ENCODE measurements around the gene TSHZ2. TPM values are rescaled to one million over a fixed set of nuclear protein-coding genes. Genes with fewer than 3 reads are reported as not detected.

The TSHZ2 gene
- total and polyA plus RNA-seq, 9 of the 15 experiments (the other 6 are each of a cell fraction or from before 2014, with no cell fraction given), result 0.03 to 0.20 (median 0.05) TPM; not detected in 4

DNA sequence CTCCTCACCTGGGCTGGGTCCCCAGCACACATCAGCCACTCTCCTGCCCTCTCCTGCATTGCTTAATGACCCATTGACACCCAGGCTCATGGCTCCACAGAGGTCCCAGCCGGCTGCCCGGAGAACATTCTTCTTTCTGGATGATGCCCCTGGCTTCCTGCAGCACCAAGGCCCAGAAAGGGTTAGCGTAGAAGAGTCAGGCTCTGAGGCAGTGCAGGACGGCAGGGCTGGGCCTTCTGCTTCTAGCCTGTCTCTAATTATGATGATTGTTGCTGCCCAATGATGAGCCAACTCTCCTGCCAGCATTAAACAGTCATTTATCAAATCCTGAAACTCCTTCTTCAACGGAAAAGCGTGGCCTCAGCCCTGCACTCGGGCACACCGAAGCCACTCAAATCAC, 555.0 kb downstream of the TSHZ2 start (continued):
- TF ChIP-seq, protein P1, sequence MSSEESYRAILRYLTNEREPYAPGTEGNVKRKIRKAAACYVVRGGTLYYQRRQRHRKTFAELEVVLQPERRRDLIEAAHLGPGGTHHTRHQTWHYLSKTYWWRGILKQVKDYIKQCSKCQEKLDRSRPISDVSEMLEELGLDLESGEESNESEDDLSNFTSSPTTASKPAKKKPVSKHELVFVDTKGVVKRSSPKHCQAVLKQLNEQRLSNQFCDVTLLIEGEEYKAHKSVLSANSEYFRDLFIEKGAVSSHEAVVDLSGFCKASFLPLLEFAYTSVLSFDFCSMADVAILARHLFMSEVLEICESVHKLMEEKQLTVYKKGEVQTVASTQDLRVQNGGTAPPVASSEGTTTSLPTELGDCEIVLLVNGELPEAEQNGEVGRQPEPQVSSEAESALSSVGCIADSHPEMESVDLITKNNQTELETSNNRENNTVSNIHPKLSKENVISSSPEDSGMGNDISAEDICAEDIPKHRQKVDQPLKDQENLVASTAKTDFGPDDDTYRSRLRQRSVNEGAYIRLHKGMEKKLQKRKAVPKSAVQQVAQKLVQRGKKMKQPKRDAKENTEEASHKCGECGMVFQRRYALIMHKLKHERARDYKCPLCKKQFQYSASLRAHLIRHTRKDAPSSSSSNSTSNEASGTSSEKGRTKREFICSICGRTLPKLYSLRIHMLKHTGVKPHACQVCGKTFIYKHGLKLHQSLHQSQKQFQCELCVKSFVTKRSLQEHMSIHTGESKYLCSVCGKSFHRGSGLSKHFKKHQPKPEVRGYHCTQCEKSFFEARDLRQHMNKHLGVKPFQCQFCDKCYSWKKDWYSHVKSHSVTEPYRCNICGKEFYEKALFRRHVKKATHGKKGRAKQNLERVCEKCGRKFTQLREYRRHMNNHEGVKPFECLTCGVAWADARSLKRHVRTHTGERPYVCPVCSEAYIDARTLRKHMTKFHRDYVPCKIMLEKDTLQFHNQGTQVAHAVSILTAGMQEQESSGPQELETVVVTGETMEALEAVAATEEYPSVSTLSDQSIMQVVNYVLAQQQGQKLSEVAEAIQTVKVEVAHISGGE (CRISPR knock-in tag; IDR thresholded peaks at IDR 0.05), result no peak
- TF ChIP-seq SRSF1 (IDR thresholded peaks at IDR 0.05; ENCODE audit: low read depth, low read length), result no peak
- TF ChIP-seq NR1H2 (CRISPR knock-in tag; IDR thresholded peaks at IDR 0.05), result no peak
- TF ChIP-seq ZNF589 (CRISPR knock-in tag; IDR thresholded peaks at IDR 0.05; ENCODE audit: low read depth), result no peak
- TF ChIP-seq NFIC (IDR thresholded peaks at IDR 0.05), result no peak

GRCh38 chr20:53529658-53530057, 557.5 kb downstream of the TSHZ2 start:
- WGBS (ENCODE audit: insufficient coverage, low coverage, missing lambda C conversion rate), result 9% methylated on average over 5 of the region's 5 CpGs
- H3K36me3 ChIP-seq (ENCODE audit: control insufficient read depth, insufficient read depth, low read length), result no peaks in the 10 kb centered on the region
- intact Hi-C loops (cut with micrococcal nuclease) (no loop called here), in situ Hi-C loops (cut with MboI) (no loop called here)
- ChIA-PET POLR2A (no interaction called here), CTCF (ENCODE audit: low intra/inter-chr PET ratio) (no interaction called here)
- no peak overlapping the region for H3K4me2 ChIP-seq (ENCODE audit: insufficient read depth, low read length)
- DNase-seq (ENCODE audit: extremely low read depth in 1 of 4, low spot score in 3 of 4) (no peak), ATAC-seq (no peak), FAIRE-seq (no peak)
- H3K4me1 ChIP-seq (replicated peaks in 1 of 2; ENCODE audit: control insufficient read depth in 2 of 2, insufficient read depth in 2 of 2, low read length in 2 of 2), result no peaks in the 10 kb centered on the region
- no peak overlapping the region for H3K27ac ChIP-seq (ENCODE audit: extremely low read depth, low read depth, low read length)
- H3K9ac ChIP-seq (ENCODE audit: insufficient read depth in 1 of 2, low read depth in 2 of 2, low read length in 2 of 2), result no peak overlapping the region
- no peaks in the 10 kb centered on the region for H3K9me1 ChIP-seq (ENCODE audit: control insufficient read depth, insufficient read depth, low read length)
- no peak overlapping the region for H3K4me3 ChIP-seq
- H3K9me3 ChIP-seq (replicated peaks; ENCODE audit: control insufficient read depth, insufficient read depth, low read depth, low read length), result no peaks in the 10 kb centered on the region
- no peaks in the 10 kb centered on the region for H3K79me2 ChIP-seq (ENCODE audit: control insufficient read depth, insufficient read depth, low read length)
- H4K20me1 ChIP-seq (replicated peaks; ENCODE audit: control insufficient read depth, insufficient read depth, low read length), result no peaks in the 10 kb centered on the region
- H2AFZ ChIP-seq (ENCODE audit: low read depth, low read length), result no peak overlapping the region
- no TSS peak for BruUV-seq (replicated peaks)
- TF ChIP-seq MYNN (IDR thresholded peaks at IDR 0.05) (no peak), MYNN (CRISPR knock-in tag; IDR thresholded peaks at IDR 0.05) (no peak), CEBPB (tag; IDR thresholded peaks at IDR 0.05) (0 out of 2 replicates have a peak, but pooled peaks have one; percentile 32)
- peaks cover 2 to 15% of the 10 kb centered on the region in 2 experiments; a peak in 4 of 5 replicates for H3K27me3 ChIP-seq (ENCODE audit: control insufficient read depth in 2 of 2, insufficient read depth in 2 of 2, low read length in 2 of 2)
